H1 (cell line): ENCODE measurements around the gene EXT2. TPM values are rescaled to one million over a fixed set of nuclear protein-coding genes. Genes with fewer than 3 reads are reported as not detected.

Experiments used
- CEBPB ChIP-seq: IDR thresholded peaks from 2 replicates; pipeline ENCODE4 v1.6.1; 2012; ENCODE audit warnings: low read depth, low read length
- CTBP2 ChIP-seq: IDR thresholded peaks from 2 replicates; pipeline ENCODE4 v1.7.0; 2011; ENCODE audit warnings: borderline replicate concordance, mild to moderate bottlenecking, moderate library complexity, mixed read lengths, low read length; ENCODE audit not compliant: insufficient read depth, insufficient read length
- MAFK ChIP-seq: IDR thresholded peaks from 2 replicates; pipeline ENCODE4 v1.6.1; 2012; ENCODE audit warnings: low read depth, mild to moderate bottlenecking, improper control_type of control experiment, low read length
- RAD21 ChIP-seq, 2 experiments: IDR thresholded peaks in 1 of 2; conservative IDR thresholded peaks in 1 of 2; 2 replicates each; pipeline ENCODE4 v1.6.1; 2011; ENCODE audit warnings: low read depth in 2 of 2, low read length in 2 of 2, improper control_type of control experiment in 1 of 2, inconsistent platforms in 1 of 2, mild to moderate bottlenecking in 1 of 2, moderate library complexity in 1 of 2
- SAP30 ChIP-seq: fragments of 300-600 bp; sonication (generic); IDR thresholded peaks from 2 replicates; pipeline ENCODE4 v1.7.1; 2012; ENCODE audit warnings: low read length, moderate library complexity, mild to moderate bottlenecking, inconsistent platforms; ENCODE audit not compliant: insufficient read depth, insufficient replicate concordance
- polyA plus RNA-seq, 7 experiments: library from polyadenylated mRNA; depleted of rRNA in 3 of 7; stranded (reverse) in 5 of 7; unstranded in 2 of 7; fragments of >200 nt in 5 of 7; fragments of 200-250 nt in 2 of 7; gene quantifications; 1 replicate in 5 of 7; 2 replicates in 1 of 7; 4 replicates in 1 of 7; pipeline versions ENCODE4 v1.2.1 to v1.2.3, GENCODE V29; 2011 to 2013; ENCODE audit warnings: missing spikeins in 2 of 7, mixed read lengths in 2 of 7
- total RNA-seq: library from RNA; stranded (reverse); fragmentation: NEBNext Ultra II Directional; extraction: Animal tissue kit (Norgen Biotek cat#: 25700); gene quantifications from 2 replicates; pipeline ENCODE4 v1.2.1, GENCODE V29; 2021

The EXT2 gene
- total and polyA plus RNA-seq, 2 of the 8 experiments (the other 6 are each of a cell fraction or from before 2014, with no cell fraction given) = 29.8 to 42.8 TPM

GRCh38 chr11:44145011-44145775 is 49.7 kb downstream of the EXT2 start (continued):
- TF ChIP-seq SAP30 = no peak
- no peak for TF ChIP-seq RAD21 (IDR thresholded peaks at IDR 0.05 in 1 of 2, conservative IDR thresholded peaks at IDR 0.05 in 1 of 2; ENCODE audit: low read depth in 2 of 2, low read length in 2 of 2)
- no peak for TF ChIP-seq MAFK
- no peak for TF ChIP-seq CTBP2
- TF ChIP-seq CEBPB = no peak
